ENCODE measurements around the gene PLXNA3. TPM values are rescaled to one million over a fixed set of nuclear protein-coding genes. Genes with fewer than 3 reads are reported as not detected.

The PLXNA3 gene
- total and polyA plus RNA-seq, 10 of the 15 experiments (the other 5 are each of a cell fraction or from before 2014, with no cell fraction given) = 0.26 to 26.8 (median 3.4) TPM

DNA sequence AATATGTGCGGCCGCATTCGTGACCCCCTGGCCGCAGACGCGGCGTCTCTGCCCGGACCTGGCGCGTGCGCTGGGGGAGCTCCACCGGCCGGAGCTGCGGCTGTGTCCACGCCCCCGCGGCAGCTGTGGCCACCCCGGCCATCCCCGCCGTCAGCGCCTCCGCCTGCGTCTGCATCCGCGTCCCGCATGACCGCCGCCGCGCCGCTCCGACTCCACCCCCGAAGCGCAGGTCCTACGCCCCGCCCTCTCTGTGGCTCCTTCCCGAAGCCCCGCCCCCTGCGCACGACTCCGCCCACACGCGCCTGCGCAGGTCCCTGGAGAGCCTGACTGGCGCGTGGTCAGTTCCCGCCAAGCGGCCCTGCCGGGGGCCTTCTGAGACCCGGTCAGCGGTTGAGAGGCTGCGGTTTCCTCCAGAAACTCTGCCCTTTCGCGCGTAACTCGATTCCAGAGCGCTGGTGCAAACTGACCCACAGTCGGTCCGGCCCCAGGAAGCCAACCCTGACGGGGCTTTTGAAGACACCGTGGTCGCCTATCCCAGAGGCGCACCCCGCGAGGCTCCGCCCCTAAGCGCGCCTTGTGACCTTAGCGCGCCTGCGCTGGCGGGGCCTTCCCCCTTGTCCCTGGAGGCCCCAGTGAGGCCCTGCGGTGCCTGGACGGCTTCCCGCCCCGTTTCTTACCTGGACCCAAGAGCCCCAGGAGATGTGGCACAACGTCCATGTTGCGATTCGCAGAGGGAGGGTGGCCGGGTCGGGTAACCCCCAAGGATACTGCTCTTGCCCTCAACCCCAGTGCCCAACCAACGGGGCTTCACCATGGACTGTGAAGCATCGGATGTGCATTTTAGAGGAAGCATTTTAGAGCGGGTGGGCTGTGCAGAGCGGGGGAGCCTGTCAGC, 20.9 kb downstream of the PLXNA3 start, which contains the start of gene LAGE3 (continued):
- TF ChIP-seq CBFB (IDR thresholded peaks at IDR 0.05; ENCODE audit: low read depth) (0 out of 2 replicates have a peak, but pooled peaks have one; percentile 23), CTCF (IDR thresholded peaks at IDR 0.05 in 2 of 3, conservative IDR thresholded peaks at IDR 0.05 in 1 of 3; ENCODE audit: control insufficient read depth in 2 of 3, extremely low read depth in 1 of 3, insufficient read depth in 1 of 3, low read depth in 3 of 3, low read length in 3 of 3) (no peak), E2F4 (IDR thresholded peaks at IDR 0.05; ENCODE audit: low read depth, low read length) (peak; percentile 76; the same call in 1 of the 2 replicates), ZNF274 (IDR thresholded peaks at IDR 0.05; ENCODE audit: insufficient read depth, insufficient read length) (no peak), SUPT20H (IDR thresholded peaks at IDR 0.05; ENCODE audit: borderline replicate concordance, control insufficient read depth, low read depth, low read length) (no peak), ZBED1 (IDR thresholded peaks at IDR 0.05; ENCODE audit: borderline replicate concordance) (no peak), LARP7 (IDR thresholded peaks at IDR 0.05) (no peak; the same call in none of the 2 replicates), TCF12 (IDR thresholded peaks at IDR 0.05; ENCODE audit: low read depth, low read length) (0 out of 2 replicates have a peak, but pooled peaks have one; percentile 26), MEF2B (IDR thresholded peaks at IDR 0.05; ENCODE audit: partially characterized antibody, poor library complexity, severe bottlenecking) (peak; percentile 98), CREM (IDR thresholded peaks at IDR 0.05; ENCODE audit: low read depth) (no peak), ESRRA (IDR thresholded peaks at IDR 0.05; ENCODE audit: low read length) (no peak), MEF2A (IDR thresholded peaks at IDR 0.05; ENCODE audit: insufficient read depth, low read depth, low read length) (no peak), SMAD5 (IDR thresholded peaks at IDR 0.05; ENCODE audit: low read depth) (no peak), CEBPB (IDR thresholded peaks at IDR 0.05; ENCODE audit: borderline replicate concordance in 1 of 2, low read depth in 2 of 2, low read length in 2 of 2) (no peak), EED (IDR thresholded peaks at IDR 0.05; ENCODE audit: low read depth) (no peak), ZNF622 (IDR thresholded peaks at IDR 0.05) (no peak), RCOR1 (conservative IDR thresholded peaks at IDR 0.05; ENCODE audit: low read depth, low read length) (no peak)
- TF ChIP-seq, protein P1, sequence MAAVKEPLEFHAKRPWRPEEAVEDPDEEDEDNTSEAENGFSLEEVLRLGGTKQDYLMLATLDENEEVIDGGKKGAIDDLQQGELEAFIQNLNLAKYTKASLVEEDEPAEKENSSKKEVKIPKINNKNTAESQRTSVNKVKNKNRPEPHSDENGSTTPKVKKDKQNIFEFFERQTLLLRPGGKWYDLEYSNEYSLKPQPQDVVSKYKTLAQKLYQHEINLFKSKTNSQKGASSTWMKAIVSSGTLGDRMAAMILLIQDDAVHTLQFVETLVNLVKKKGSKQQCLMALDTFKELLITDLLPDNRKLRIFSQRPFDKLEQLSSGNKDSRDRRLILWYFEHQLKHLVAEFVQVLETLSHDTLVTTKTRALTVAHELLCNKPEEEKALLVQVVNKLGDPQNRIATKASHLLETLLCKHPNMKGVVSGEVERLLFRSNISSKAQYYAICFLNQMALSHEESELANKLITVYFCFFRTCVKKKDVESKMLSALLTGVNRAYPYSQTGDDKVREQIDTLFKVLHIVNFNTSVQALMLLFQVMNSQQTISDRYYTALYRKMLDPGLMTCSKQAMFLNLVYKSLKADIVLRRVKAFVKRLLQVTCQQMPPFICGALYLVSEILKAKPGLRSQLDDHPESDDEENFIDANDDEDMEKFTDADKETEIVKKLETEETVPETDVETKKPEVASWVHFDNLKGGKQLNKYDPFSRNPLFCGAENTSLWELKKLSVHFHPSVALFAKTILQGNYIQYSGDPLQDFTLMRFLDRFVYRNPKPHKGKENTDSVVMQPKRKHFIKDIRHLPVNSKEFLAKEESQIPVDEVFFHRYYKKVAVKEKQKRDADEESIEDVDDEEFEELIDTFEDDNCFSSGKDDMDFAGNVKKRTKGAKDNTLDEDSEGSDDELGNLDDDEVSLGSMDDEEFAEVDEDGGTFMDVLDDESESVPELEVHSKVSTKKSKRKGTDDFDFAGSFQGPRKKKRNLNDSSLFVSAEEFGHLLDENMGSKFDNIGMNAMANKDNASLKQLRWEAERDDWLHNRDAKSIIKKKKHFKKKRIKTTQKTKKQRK (IDR thresholded peaks at IDR 0.05; ENCODE audit: low read depth, low read length) = no peak
- TF ChIP-seq, protein P2, sequence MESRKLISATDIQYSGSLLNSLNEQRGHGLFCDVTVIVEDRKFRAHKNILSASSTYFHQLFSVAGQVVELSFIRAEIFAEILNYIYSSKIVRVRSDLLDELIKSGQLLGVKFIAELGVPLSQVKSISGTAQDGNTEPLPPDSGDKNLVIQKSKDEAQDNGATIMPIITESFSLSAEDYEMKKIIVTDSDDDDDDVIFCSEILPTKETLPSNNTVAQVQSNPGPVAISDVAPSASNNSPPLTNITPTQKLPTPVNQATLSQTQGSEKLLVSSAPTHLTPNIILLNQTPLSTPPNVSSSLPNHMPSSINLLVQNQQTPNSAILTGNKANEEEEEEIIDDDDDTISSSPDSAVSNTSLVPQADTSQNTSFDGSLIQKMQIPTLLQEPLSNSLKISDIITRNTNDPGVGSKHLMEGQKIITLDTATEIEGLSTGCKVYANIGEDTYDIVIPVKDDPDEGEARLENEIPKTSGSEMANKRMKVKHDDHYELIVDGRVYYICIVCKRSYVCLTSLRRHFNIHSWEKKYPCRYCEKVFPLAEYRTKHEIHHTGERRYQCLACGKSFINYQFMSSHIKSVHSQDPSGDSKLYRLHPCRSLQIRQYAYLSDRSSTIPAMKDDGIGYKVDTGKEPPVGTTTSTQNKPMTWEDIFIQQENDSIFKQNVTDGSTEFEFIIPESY (IDR thresholded peaks at IDR 0.05) = no peak
- TF ChIP-seq, protein P3, sequence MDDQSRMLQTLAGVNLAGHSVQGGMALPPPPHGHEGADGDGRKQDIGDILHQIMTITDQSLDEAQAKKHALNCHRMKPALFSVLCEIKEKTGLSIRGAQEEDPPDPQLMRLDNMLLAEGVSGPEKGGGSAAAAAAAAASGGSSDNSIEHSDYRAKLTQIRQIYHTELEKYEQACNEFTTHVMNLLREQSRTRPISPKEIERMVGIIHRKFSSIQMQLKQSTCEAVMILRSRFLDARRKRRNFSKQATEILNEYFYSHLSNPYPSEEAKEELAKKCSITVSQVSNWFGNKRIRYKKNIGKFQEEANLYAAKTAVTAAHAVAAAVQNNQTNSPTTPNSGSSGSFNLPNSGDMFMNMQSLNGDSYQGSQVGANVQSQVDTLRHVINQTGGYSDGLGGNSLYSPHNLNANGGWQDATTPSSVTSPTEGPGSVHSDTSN (IDR thresholded peaks at IDR 0.05; ENCODE audit: insufficient replicate concordance, low read depth, low read length) = no peak
